Amniotic epithelial cell (primary cell): Measurements from ENCODE around the gene MLXIP.

Experiments
- DNase-seq: peaks from one replicate; pipeline ENCODE4 v3.0.0-alpha.2; 2010; ENCODE audit warnings: low read depth

MLXIP gene

GRCh38 chr12:122079033-122079531 is 526 bp downstream of the MLXIP start:
- DNase-seq, result no peak

GRCh38 chr12:122079532-122080081 is 1.1 kb downstream of the MLXIP start:
- no peak for DNase-seq

GRCh38 chr12:122080149-122081082 is 1.9 kb downstream of the MLXIP start:
- DNase-seq, result peak; percentile 92

GRCh38 chr12:122081083-122081696 is 2.6 kb downstream of the MLXIP start:
- peak; percentile 72 for DNase-seq

GRCh38 chr12:122081697-122082221 is 3.2 kb downstream of the MLXIP start:
- peak; percentile 70 for DNase-seq

GRCh38 chr12:122082621-122083356 is 4.2 kb downstream of the MLXIP start:
- no peak for DNase-seq

GRCh38 chr12:122084857-122085405 is 6.4 kb downstream of the MLXIP start:
- no peak for DNase-seq

GRCh38 chr12:122085591-122085990 is 7.0 kb downstream of the MLXIP start:
- no peak for DNase-seq

- DNase-seq, result no peak
Observed at GRCh38 chr12:122086116-122086515, 7.6 kb downstream of the MLXIP start.

GRCh38 chr12:122086641-122087285 is 8.2 kb downstream of the MLXIP start:
- no peak for DNase-seq

- DNase-seq, result no peak
Observed at GRCh38 chr12:122087431-122088178, 9.0 kb downstream of the MLXIP start.

- DNase-seq, result no peak
Observed at GRCh38 chr12:122088179-122088810, 9.7 kb downstream of the MLXIP start.

GRCh38 chr12:122089077-122089476 is 10.5 kb downstream of the MLXIP start:
- no peak for DNase-seq

GRCh38 chr12:122090759-122091515 is 12.4 kb downstream of the MLXIP start:
- peak; percentile 99 for DNase-seq

- DNase-seq, result no peak
Observed at GRCh38 chr12:122093098-122093883, 14.7 kb downstream of the MLXIP start.

GRCh38 chr12:122094137-122094734 is 15.7 kb downstream of the MLXIP start:
- DNase-seq, result no peak

GRCh38 chr12:122094735-122095631 is 16.4 kb downstream of the MLXIP start:
- peak; percentile 53 for DNase-seq
